SK-N-SH (cell line): ENCODE measurements around the gene PPP1R15A. TPM values are rescaled to one million over a fixed set of nuclear protein-coding genes. Genes with fewer than 3 reads are reported as not detected.
A peak's percentile ranks its signal among the peaks of the same experiment; 100 is the strongest.

Experiments
- CTCF ChIA-PET: fragments of 300-600, 350-600 bp; formaldehyde crosslinking; extraction: SDS; loops from one replicate; lab custom pipeline; 2021; lab: Yijun Ruan, JAX
- POLR2A ChIA-PET: fragments of 350-600 bp; sonication (Branson Sonifier 250); formaldehyde crosslinking; extraction: SDS; loops from one replicate; lab custom pipeline; 2020; ENCODE audit warnings: antibody characterized with exemption, inconsistent platforms; lab: Yijun Ruan, JAX
- DNase-seq: peaks from one replicate; pipeline ENCODE4 v3.0.0; 2012
- H2AFZ ChIP-seq: fragments of 200-600 bp; sonication (generic); 2 replicates; pipeline ENCODE4 v1.8.1; 2016; ENCODE audit warnings: antibody characterized with exemption, mild to moderate bottlenecking, low read depth
- H3F3A ChIP-seq: fragments of 200-600 bp; sonication (generic); replicated peaks from 2 replicates; pipeline ENCODE3; 2016; ENCODE audit warnings: antibody characterized with exemption, mild to moderate bottlenecking; ENCODE audit not compliant: insufficient read depth
- H3K27ac ChIP-seq, 2 experiments: fragments of 200-500 bp in 1 of 2; fragments of 200-600 bp in 1 of 2; sonication (Bioruptor generic) in 1 of 2; sonication (generic), shearing (Covaris generic) in 1 of 2; 2 replicates each; pipeline versions ENCODE4 v1.5.1 to v1.6.1; 2014 to 2016; ENCODE audit warnings: low read depth in 2 of 2, inconsistent platforms in 1 of 2, low read length in 1 of 2, mild to moderate bottlenecking in 1 of 2, mixed read lengths in 1 of 2
- H3K27me3 ChIP-seq: fragments of 200-600 bp; sonication (generic), shearing (Covaris generic); 2 replicates; pipeline ENCODE4 v1.6.1; 2016; ENCODE audit warnings: mixed run types; ENCODE audit not compliant: insufficient read depth
- H3K36me3 ChIP-seq, 2 experiments: fragments of 200-500 bp in 1 of 2; fragments of 200-600 bp in 1 of 2; sonication (Bioruptor generic) in 1 of 2; sonication (generic) in 1 of 2; replicated peaks in 1 of 2; 2 replicates each; pipeline versions ENCODE3 to v1.5.1; 2014 to 2016; ENCODE audit warnings: low read length in 1 of 2, mild to moderate bottlenecking in 1 of 2; ENCODE audit not compliant: insufficient read depth in 2 of 2, control insufficient read depth in 1 of 2
- H3K4me1 ChIP-seq, 2 experiments: fragments of 200-500 bp in 1 of 2; fragments of 200-600 bp in 1 of 2; sonication (Bioruptor generic) in 1 of 2; sonication (generic), shearing (Covaris generic) in 1 of 2; 2 replicates each; pipeline versions ENCODE4 v1.5.1 to v1.6.1; 2014 to 2016; ENCODE audit warnings: low read depth in 1 of 2, low read length in 1 of 2, mixed run types in 1 of 2; ENCODE audit not compliant: insufficient read depth in 2 of 2, control insufficient read depth in 1 of 2
- H3K4me2 ChIP-seq: fragments of 200-600 bp; sonication (generic), shearing (Covaris generic); 2 replicates; pipeline ENCODE4 v1.6.1; 2017; ENCODE audit warnings: mixed run types
- H3K4me3 ChIP-seq, 2 experiments: fragments of 200-500 bp in 1 of 2; fragments of 200-600 bp in 1 of 2; sonication (Bioruptor generic) in 1 of 2; sonication (generic), shearing (Covaris generic) in 1 of 2; 2 replicates each; pipeline versions ENCODE4 v1.5.1 to v1.8.1; 2014 to 2016; ENCODE audit warnings: low read depth in 2 of 2, inconsistent platforms in 1 of 2, low read length in 1 of 2, mild to moderate bottlenecking in 1 of 2, mixed read lengths in 1 of 2, moderate library complexity in 1 of 2
- H3K79me2 ChIP-seq: fragments of 200-600 bp; sonication (generic); 2 replicates; pipeline ENCODE4 v1.8.1; 2017; ENCODE audit warnings: mild to moderate bottlenecking; ENCODE audit not compliant: insufficient read depth
- H3K9ac ChIP-seq: fragments of 200-600 bp; sonication (generic); 2 replicates; pipeline ENCODE4 v1.6.1; 2017; ENCODE audit warnings: mixed run types
- H3K9me2 ChIP-seq: fragments of 200-600 bp; sonication (generic); 2 replicates; pipeline ENCODE4 v1.6.1; 2017; ENCODE audit warnings: mixed run types
- H3K9me3 ChIP-seq: fragments of 200-600 bp; sonication (generic); 2 replicates; pipeline ENCODE4 v1.6.1; 2017; ENCODE audit warnings: mixed run types, mild to moderate bottlenecking, moderate library complexity
- H4K20me1 ChIP-seq: fragments of 200-600 bp; sonication (generic); 2 replicates; pipeline ENCODE4 v1.6.1; 2017; ENCODE audit warnings: mild to moderate bottlenecking, mixed run types; ENCODE audit not compliant: insufficient read depth
- CHD2 ChIP-seq: fragments of 150-350 bp; IDR thresholded peaks from 2 replicates; pipeline ENCODE4 v1.6.1; 2018; ENCODE audit warnings: low read length; ENCODE audit not compliant: partially characterized antibody
- ELF1 ChIP-seq: IDR thresholded peaks from 2 replicates; pipeline ENCODE4 v1.4.0; 2012
- EP300 ChIP-seq, 2 experiments: IDR thresholded peaks; 2 replicates each; pipeline versions ENCODE4 v1.4.0 to v1.6.1; 2012; ENCODE audit warnings: borderline replicate concordance in 1 of 2, low read depth in 1 of 2, low read length in 1 of 2
- EZH2phosphoT487 ChIP-seq: fragments of 200-600 bp; sonication (generic); IDR thresholded peaks from 2 replicates; pipeline ENCODE4 v1.6.1; 2017; ENCODE audit warnings: low read depth, mixed run types, mild to moderate bottlenecking, antibody characterized with exemption, moderate library complexity, borderline replicate concordance
- GABPA ChIP-seq: IDR thresholded peaks from 2 replicates; pipeline ENCODE4 v1.4.0; 2012; ENCODE audit warnings: low read depth, mild to moderate bottlenecking
- GATA2 ChIP-seq: sonication (generic); formaldehyde crosslinking; IDR thresholded peaks from 2 replicates; pipeline ENCODE4 v1.5.0; 2020; ENCODE audit warnings: mild to moderate bottlenecking, missing genetic modification reagents
- JUND ChIP-seq: IDR thresholded peaks from 2 replicates; pipeline ENCODE4 v1.4.0; 2012
- MEF2A ChIP-seq: IDR thresholded peaks from 2 replicates; pipeline ENCODE4 v1.4.0; 2012; ENCODE audit warnings: low read depth, borderline replicate concordance
- MXI1 ChIP-seq: IDR thresholded peaks from 2 replicates; pipeline ENCODE4 v1.6.1; 2012; ENCODE audit warnings: mild to moderate bottlenecking, low read depth, low read length, improper control_type of control experiment
- NFIC ChIP-seq: IDR thresholded peaks from 2 replicates; pipeline ENCODE4 v1.4.0; 2012; ENCODE audit warnings: borderline replicate concordance
- RAD21 ChIP-seq: IDR thresholded peaks from 2 replicates; pipeline ENCODE4 v1.6.1; 2012; ENCODE audit warnings: mild to moderate bottlenecking, low read length
- RFX5 ChIP-seq: IDR thresholded peaks from 2 replicates; pipeline ENCODE4 v1.6.1; 2012; ENCODE audit warnings: mild to moderate bottlenecking, improper control_type of control experiment, low read length
- RXRA ChIP-seq: IDR thresholded peaks from 2 replicates; pipeline ENCODE4 v1.4.0; 2012; ENCODE audit warnings: low read depth, mild to moderate bottlenecking, borderline replicate concordance
- SIN3A ChIP-seq: IDR thresholded peaks from 2 replicates; pipeline ENCODE4 v1.6.1; 2012; ENCODE audit warnings: low read depth, mild to moderate bottlenecking, low read length, moderate library complexity, borderline replicate concordance
- SMC3 ChIP-seq: IDR thresholded peaks from 2 replicates; pipeline ENCODE4 v1.6.1; 2012; ENCODE audit warnings: low read depth, low read length, improper control_type of control experiment
- TAF1 ChIP-seq: IDR thresholded peaks from 2 replicates; pipeline ENCODE4 v1.6.1; 2012; ENCODE audit warnings: low read depth, mild to moderate bottlenecking, low read length, moderate library complexity, borderline replicate concordance
- TCF12 ChIP-seq: IDR thresholded peaks from 2 replicates; pipeline ENCODE4 v1.4.0; 2012
- YY1 ChIP-seq: IDR thresholded peaks from 2 replicates; pipeline ENCODE4 v1.4.0; 2012; ENCODE audit warnings: low read depth, mild to moderate bottlenecking
- WGBS: methylation state at CpG from one replicate; pipeline ENCODE4 v1.1.6; 2017; ENCODE audit warnings: low lambda C conversion rate; 5-methylcytosine and 5-hydroxymethylcytosine counted together
- polyA plus RNA-seq, 3 experiments: library from polyadenylated mRNA; depleted of rRNA; stranded (reverse); fragments of >200 nt; gene quantifications; 2 replicates each; pipeline ENCODE4 v1.2.3, GENCODE V29; 2012
- TF ChIP-seq, protein P1 (sequence below): IDR thresholded peaks from 2 replicates; pipeline ENCODE4 v1.4.0; 2012; ENCODE audit warnings: low read depth
- TF ChIP-seq, protein P2 (sequence below): IDR thresholded peaks from 2 replicates; pipeline ENCODE4 v1.4.0; 2012; ENCODE audit warnings: low read depth, borderline replicate concordance
- TF ChIP-seq, protein P3 (sequence below): fragments of 150-350 bp; IDR thresholded peaks from 2 replicates; pipeline ENCODE4 v1.6.1; 2016; ENCODE audit warnings: mild to moderate bottlenecking, low read depth, low read length
- TF ChIP-seq, protein P4 (sequence below): fragments of 150-350 bp; IDR thresholded peaks from 2 replicates; pipeline ENCODE4 v1.6.1; 2017; ENCODE audit warnings: antibody characterized with exemption, low read length, low read depth, borderline replicate concordance

The PPP1R15A gene
- polyA plus RNA-seq, 1 of the 3 experiments (the other 2 are of a cell fraction), result 73.7 TPM

DNA sequence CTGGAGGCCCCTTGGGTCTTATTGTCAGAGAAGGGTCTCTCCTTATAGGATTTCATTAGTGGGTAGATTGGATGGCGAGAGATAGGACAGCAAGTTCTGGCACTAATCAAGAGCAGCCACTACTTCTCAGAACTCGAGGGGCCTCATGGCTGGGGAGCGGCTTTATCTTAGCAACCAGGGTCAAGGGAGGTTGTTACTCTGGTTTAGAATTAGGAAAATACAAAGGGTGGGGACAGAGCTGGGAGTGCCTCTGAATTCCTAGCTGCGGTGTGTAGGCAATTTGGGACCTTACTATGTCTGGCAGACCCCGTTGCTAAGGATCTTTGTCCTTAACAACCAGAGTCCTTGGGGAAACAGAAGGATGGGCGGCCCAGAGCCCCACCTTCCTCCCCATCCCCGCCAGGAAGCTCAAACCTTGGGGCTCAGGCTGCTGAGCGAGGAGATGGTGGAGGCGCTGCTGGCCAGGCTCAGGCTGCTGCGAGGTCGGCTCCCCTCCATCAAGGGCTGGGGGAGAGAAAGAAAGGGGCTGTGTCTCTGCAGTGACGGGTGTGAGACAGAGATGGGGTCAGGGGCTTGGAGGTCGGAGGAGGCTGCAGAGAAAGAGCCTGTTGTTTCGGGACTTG, 5.0 kb upstream of the PPP1R15A start:
- Histone ChIP-seq H4K20me1 (no peaks in the 10 kb centered on the region), H3F3A (no peaks in the 10 kb centered on the region), H3K27ac (no peak overlapping the region; a peak in 1 of 4 replicates), H3K4me3 (no peak overlapping the region; a peak in 1 of 4 replicates), H3K9ac (no peak overlapping the region)
- POLR2A ChIA-PET, result interaction anchor here (0.7 kb wide), 1 partner anchor 71 kb away, joined by 3 read pairs; no protein-coding TSS in a partner anchor
- no peak for TF ChIP-seq MEF2A
- TF ChIP-seq, protein P1, sequence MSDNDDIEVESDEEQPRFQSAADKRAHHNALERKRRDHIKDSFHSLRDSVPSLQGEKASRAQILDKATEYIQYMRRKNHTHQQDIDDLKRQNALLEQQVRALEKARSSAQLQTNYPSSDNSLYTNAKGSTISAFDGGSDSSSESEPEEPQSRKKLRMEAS, result no peak
- no peak for TF ChIP-seq SIN3A
- TF ChIP-seq, protein P2, sequence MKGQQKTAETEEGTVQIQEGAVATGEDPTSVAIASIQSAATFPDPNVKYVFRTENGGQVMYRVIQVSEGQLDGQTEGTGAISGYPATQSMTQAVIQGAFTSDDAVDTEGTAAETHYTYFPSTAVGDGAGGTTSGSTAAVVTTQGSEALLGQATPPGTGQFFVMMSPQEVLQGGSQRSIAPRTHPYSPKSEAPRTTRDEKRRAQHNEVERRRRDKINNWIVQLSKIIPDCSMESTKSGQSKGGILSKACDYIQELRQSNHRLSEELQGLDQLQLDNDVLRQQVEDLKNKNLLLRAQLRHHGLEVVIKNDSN, result no peak
- TF ChIP-seq RXRA, result no peak
- TF ChIP-seq YY1, result no peak
- TF ChIP-seq, all 33 proteins: peak for 0
- Histone ChIP-seq H3K9me3 (no peaks in the 10 kb centered on the region), H3K4me1 (peaks cover 3 to 23% of the 10 kb centered on the region in 2 experiments; a peak in 2 of 4 replicates), H3K36me3 (no peaks in the 10 kb centered on the region), H3K4me2 (peak overlapping the region; percentile 68), H2AFZ (no peak overlapping the region), H3K27me3 (no peaks in the 10 kb centered on the region), H3K79me2 (peaks cover under 1% of the 10 kb centered on the region; the same call in 1 of the 2 replicates), H3K9me2 (no peaks in the 10 kb centered on the region)
- 92% methylated on average over 13 of the region's 14 CpGs for WGBS
- CTCF ChIA-PET, result interaction anchor here (0.6 to 2.1 kb wide), 4 partner anchors 14 to 147 kb away, joined by 3 to 8 read pairs (median 3); no protein-coding TSS in a partner anchor
- no peak for DNase-seq

DNA sequence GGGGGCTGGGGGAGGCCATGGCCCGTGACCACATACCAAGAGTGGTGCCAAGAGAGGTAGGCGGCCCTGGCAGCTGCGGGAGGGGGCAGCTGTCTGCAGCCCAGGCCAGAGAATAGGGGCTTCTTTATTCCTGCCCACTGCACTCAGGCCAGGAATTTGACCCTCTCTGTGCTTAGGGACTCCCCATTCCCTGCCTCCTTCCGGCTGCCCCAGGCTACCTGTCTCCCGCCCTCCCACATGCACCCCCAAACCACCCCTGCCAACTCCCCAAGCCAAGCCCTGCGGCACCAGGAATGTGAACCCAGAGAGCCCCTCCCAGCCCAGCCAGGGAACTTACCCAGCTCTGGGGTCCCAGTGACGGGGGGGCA, 4.5 kb upstream of the PPP1R15A start:
- Histone ChIP-seq H4K20me1 (no peaks in the 10 kb centered on the region), H3K36me3 (no peaks in the 10 kb centered on the region), H3K79me2 (peaks cover 5% of the 10 kb centered on the region), H2AFZ (peak overlapping the region; percentile 89), H3K9me3 (no peaks in the 10 kb centered on the region), H3K9me2 (no peaks in the 10 kb centered on the region), H3K4me1 (peaks cover 3 to 23% of the 10 kb centered on the region in 2 experiments; a peak in 2 of 4 replicates), H3F3A (no peaks in the 10 kb centered on the region), H3K4me3 (peak overlapping the region; percentile 2 to 50), H3K9ac (peak overlapping the region; percentile 64; the same call in 1 of the 2 replicates), H3K4me2 (peak overlapping the region; percentile 68), H3K27ac (peak overlapping the region; percentile 45 to 61; a peak in 2 of 4 replicates), H3K27me3 (no peaks in the 10 kb centered on the region)
- DNase-seq, result no peak
- ChIA-PET POLR2A (no interaction called here), CTCF (interaction anchor here (0.6 to 2.1 kb wide), 4 partner anchors 14 to 147 kb away, joined by 3 to 8 read pairs (median 3); no protein-coding TSS in a partner anchor)
- WGBS, result 73% methylated on average over 7 of the region's 7 CpGs
- no peak for TF ChIP-seq JUND
- TF ChIP-seq, protein P3, sequence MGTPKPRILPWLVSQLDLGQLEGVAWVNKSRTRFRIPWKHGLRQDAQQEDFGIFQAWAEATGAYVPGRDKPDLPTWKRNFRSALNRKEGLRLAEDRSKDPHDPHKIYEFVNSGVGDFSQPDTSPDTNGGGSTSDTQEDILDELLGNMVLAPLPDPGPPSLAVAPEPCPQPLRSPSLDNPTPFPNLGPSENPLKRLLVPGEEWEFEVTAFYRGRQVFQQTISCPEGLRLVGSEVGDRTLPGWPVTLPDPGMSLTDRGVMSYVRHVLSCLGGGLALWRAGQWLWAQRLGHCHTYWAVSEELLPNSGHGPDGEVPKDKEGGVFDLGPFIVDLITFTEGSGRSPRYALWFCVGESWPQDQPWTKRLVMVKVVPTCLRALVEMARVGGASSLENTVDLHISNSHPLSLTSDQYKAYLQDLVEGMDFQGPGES, result no peak
- no peak for TF ChIP-seq MEF2A
- TF ChIP-seq MXI1, result no peak
- TF ChIP-seq NFIC, result no peak
- TF ChIP-seq TCF12, result no peak
- no peak for TF ChIP-seq ELF1
- TF ChIP-seq RFX5, result no peak
- TF ChIP-seq, protein P4, sequence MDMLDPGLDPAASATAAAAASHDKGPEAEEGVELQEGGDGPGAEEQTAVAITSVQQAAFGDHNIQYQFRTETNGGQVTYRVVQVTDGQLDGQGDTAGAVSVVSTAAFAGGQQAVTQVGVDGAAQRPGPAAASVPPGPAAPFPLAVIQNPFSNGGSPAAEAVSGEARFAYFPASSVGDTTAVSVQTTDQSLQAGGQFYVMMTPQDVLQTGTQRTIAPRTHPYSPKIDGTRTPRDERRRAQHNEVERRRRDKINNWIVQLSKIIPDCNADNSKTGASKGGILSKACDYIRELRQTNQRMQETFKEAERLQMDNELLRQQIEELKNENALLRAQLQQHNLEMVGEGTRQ, result no peak
- no peak for TF ChIP-seq EZH2phosphoT487
- TF ChIP-seq GABPA, result no peak
- no peak for TF ChIP-seq SMC3
- TF ChIP-seq RAD21, result no peak
- TF ChIP-seq YY1, result no peak
- TF ChIP-seq TAF1, result no peak
- no peak for TF ChIP-seq EP300 (IDR thresholded peaks at IDR 0.05; ENCODE audit: borderline replicate concordance in 1 of 2, low read depth in 1 of 2, low read length in 1 of 2)
- TF ChIP-seq GATA2, result no peak
- no peak for TF ChIP-seq CHD2
